Measurements from ENCODE around the gene TMEM92.

The TMEM92 gene

DNA sequence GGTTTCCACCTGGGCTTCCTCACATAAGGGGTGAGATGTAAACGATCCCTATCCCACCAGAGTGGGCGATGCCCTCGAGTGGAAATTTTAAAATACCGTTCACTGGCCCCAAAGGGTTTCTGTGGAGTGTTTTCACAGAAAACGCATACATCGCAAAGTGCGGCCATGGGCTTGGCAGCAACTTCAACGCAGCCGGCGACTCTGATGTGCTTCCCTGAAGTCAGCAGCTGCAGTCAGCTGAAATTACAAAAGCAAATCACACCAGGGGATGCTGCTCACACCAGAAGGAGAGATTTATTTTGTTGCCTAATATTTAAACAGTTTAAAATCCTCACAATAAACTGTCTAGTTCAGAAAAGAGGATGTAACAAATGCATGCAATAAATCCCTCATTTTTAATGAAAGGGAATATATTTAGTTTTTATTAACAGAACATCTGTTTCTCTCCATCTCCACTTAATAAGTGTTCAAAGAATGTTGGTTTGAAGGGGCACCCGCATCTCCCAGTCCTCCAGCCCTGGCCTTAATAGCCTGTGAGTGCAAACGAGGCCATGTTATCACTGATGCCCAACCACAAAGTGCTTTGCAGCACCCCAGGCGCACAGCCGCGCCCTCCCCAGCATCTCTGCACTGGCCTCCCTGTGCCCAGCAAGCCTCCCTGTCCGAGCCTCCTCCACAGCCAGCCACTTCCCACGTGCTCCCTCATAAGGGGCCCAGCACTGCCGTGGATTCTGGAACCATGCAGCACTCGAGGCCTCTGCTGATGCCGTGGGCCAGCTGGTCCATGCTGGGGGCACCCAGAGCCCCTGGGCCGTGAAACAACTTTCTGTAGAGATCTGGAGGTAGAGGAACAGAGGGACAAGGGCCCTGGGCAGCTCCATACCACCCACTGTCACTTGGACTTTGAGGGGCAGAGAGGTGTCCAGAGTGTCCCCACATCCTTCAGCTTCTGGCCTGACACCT is 54.4 kb downstream of the TMEM92 start:
- H3K9me3 ChIP-seq (ENCODE audit: insufficient read depth, low read depth, low read length), result no peaks in the 10 kb centered on the region
- no peaks in the 10 kb centered on the region for H3F3A ChIP-seq (ENCODE audit: low read depth)
- H3K9ac ChIP-seq (ENCODE audit: low read depth, low read length, poor library complexity, severe bottlenecking), result no peak overlapping the region
- no peak overlapping the region for H2AFZ ChIP-seq (ENCODE audit: low read length)
- H3K36me3 ChIP-seq (ENCODE audit: insufficient read depth, low read length), result no peaks in the 10 kb centered on the region
- no peaks in the 10 kb centered on the region for H3K9me2 ChIP-seq (replicated peaks; ENCODE audit: low read depth, low read length)
- H3K27me3 ChIP-seq (ENCODE audit: insufficient read depth, low read length, poor library complexity, severe bottlenecking), result no peaks in the 10 kb centered on the region
- no peaks in the 10 kb centered on the region for H3K79me2 ChIP-seq (ENCODE audit: insufficient read depth, low read length)
- no peak overlapping the region for H3K4me2 ChIP-seq (ENCODE audit: low read depth, low read length, poor library complexity, severe bottlenecking)
- TF ChIP-seq, protein P1, sequence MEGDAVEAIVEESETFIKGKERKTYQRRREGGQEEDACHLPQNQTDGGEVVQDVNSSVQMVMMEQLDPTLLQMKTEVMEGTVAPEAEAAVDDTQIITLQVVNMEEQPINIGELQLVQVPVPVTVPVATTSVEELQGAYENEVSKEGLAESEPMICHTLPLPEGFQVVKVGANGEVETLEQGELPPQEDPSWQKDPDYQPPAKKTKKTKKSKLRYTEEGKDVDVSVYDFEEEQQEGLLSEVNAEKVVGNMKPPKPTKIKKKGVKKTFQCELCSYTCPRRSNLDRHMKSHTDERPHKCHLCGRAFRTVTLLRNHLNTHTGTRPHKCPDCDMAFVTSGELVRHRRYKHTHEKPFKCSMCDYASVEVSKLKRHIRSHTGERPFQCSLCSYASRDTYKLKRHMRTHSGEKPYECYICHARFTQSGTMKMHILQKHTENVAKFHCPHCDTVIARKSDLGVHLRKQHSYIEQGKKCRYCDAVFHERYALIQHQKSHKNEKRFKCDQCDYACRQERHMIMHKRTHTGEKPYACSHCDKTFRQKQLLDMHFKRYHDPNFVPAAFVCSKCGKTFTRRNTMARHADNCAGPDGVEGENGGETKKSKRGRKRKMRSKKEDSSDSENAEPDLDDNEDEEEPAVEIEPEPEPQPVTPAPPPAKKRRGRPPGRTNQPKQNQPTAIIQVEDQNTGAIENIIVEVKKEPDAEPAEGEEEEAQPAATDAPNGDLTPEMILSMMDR (conservative IDR thresholded peaks at IDR 0.05; ENCODE audit: low read length), result no peak
- no peak for TF ChIP-seq EZH2phosphoT487 (IDR thresholded peaks at IDR 0.05; ENCODE audit: borderline replicate concordance)
- H4K20me1 ChIP-seq (ENCODE audit: insufficient read depth, low read length, poor library complexity, severe bottlenecking), result no peaks in the 10 kb centered on the region
- no peak overlapping the region for H3K4me3 ChIP-seq (ENCODE audit: low read length, poor library complexity, severe bottlenecking)
- peaks cover 5% of the 10 kb centered on the region for H3K4me1 ChIP-seq (ENCODE audit: insufficient read depth, low read length, poor library complexity, severe bottlenecking)

DNA sequence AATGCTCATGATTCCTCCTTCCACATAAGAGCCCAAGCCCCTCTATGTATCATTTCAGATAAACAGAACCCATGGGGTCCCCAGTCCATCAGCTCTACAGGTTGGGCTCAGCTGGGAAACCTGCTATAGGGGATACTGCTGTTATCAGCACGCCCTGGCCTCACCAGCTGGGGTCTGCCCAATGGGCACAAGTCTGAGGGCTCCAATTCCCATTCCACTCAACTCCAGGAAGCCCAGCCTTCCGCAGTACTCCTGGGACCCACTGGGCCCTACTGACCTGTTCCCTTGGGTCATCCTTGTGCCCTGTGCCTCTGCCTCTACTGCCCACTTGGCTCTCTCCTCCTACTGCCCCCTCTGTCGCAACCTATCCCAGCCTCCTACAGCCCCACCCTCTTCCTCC is 55.5 kb downstream of the TMEM92 start:
- no peaks in the 10 kb centered on the region for H3K36me3 ChIP-seq (ENCODE audit: insufficient read depth, low read length)
- TF ChIP-seq, protein P1 (conservative IDR thresholded peaks at IDR 0.05; ENCODE audit: low read length), result no peak
- no peak for TF ChIP-seq EZH2phosphoT487 (IDR thresholded peaks at IDR 0.05; ENCODE audit: borderline replicate concordance)
- no peaks in the 10 kb centered on the region for H3K27me3 ChIP-seq (ENCODE audit: insufficient read depth, low read length, poor library complexity, severe bottlenecking)
- no peak overlapping the region for H3K4me3 ChIP-seq (ENCODE audit: low read length, poor library complexity, severe bottlenecking)
- H3K9me3 ChIP-seq (ENCODE audit: insufficient read depth, low read depth, low read length), result no peaks in the 10 kb centered on the region
- no peaks in the 10 kb centered on the region for H4K20me1 ChIP-seq (ENCODE audit: insufficient read depth, low read length, poor library complexity, severe bottlenecking)
- H3K79me2 ChIP-seq (ENCODE audit: insufficient read depth, low read length), result no peaks in the 10 kb centered on the region
- no peak overlapping the region for H2AFZ ChIP-seq (ENCODE audit: low read length)
- H3K9ac ChIP-seq (ENCODE audit: low read depth, low read length, poor library complexity, severe bottlenecking), result no peak overlapping the region
- H3K4me2 ChIP-seq (ENCODE audit: low read depth, low read length, poor library complexity, severe bottlenecking), result no peak overlapping the region
- no peaks in the 10 kb centered on the region for H3K9me2 ChIP-seq (replicated peaks; ENCODE audit: low read depth, low read length)
- H3F3A ChIP-seq (ENCODE audit: low read depth), result no peaks in the 10 kb centered on the region
- peaks cover 7% of the 10 kb centered on the region for H3K4me1 ChIP-seq (ENCODE audit: insufficient read depth, low read length, poor library complexity, severe bottlenecking)

DNA sequence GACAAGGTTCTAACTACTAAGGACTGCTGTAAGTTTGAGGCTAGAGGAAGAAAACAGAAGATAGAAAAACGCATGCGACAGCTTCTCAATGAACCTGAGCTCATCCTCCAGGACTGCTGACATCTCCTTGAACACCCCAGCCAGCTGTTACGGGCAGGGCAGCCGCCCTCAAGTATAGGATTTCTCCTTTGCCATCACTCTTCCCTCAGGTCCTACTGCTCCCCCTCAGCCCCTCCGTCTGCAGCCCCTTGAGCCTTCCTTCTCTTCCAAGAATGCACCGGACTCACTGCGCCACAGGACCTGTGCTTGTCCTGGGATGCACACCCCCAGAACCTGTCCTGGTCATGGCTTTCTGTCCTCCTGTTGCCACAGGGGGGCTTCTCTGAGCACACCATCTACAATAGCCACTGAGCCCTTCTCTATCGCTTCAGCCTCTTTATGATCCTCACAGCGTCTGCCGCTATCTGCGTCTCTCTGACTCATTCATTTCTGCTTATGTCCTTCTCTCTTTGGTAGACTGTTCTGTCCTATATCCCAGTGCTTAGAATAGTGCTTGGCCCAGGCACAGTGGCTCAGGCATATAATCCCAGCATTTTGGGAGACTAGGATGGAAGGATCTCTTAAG is 56.0 kb downstream of the TMEM92 start:
- peaks cover 7% of the 10 kb centered on the region for H3K4me1 ChIP-seq (ENCODE audit: insufficient read depth, low read length, poor library complexity, severe bottlenecking)
- no peak overlapping the region for H2AFZ ChIP-seq (ENCODE audit: low read length)
- no peaks in the 10 kb centered on the region for H3K79me2 ChIP-seq (ENCODE audit: insufficient read depth, low read length)
- H3K4me3 ChIP-seq (ENCODE audit: low read length, poor library complexity, severe bottlenecking), result no peak overlapping the region
- no peaks in the 10 kb centered on the region for H3K9me3 ChIP-seq (ENCODE audit: insufficient read depth, low read depth, low read length)
- no peaks in the 10 kb centered on the region for H3K9me2 ChIP-seq (replicated peaks; ENCODE audit: low read depth, low read length)
- TF ChIP-seq EZH2phosphoT487 (IDR thresholded peaks at IDR 0.05; ENCODE audit: borderline replicate concordance), result no peak
- TF ChIP-seq, protein P1 (conservative IDR thresholded peaks at IDR 0.05; ENCODE audit: low read length), result no peak
- H3F3A ChIP-seq (ENCODE audit: low read depth), result no peaks in the 10 kb centered on the region
- no peak overlapping the region for H3K9ac ChIP-seq (ENCODE audit: low read depth, low read length, poor library complexity, severe bottlenecking)
- no peaks in the 10 kb centered on the region for H4K20me1 ChIP-seq (ENCODE audit: insufficient read depth, low read length, poor library complexity, severe bottlenecking)
- H3K4me2 ChIP-seq (ENCODE audit: low read depth, low read length, poor library complexity, severe bottlenecking), result no peak overlapping the region
- H3K27me3 ChIP-seq (ENCODE audit: insufficient read depth, low read length, poor library complexity, severe bottlenecking), result no peaks in the 10 kb centered on the region
- H3K36me3 ChIP-seq (ENCODE audit: insufficient read depth, low read length), result no peaks in the 10 kb centered on the region

Measured in Loucy (cell line).